ENCODE measurements around the gene SMARCE1. TPM values are rescaled to one million over a fixed set of nuclear protein-coding genes. Genes with fewer than 3 reads are reported as not detected.
"Not testable (repeated sequence)": the region's sequence is repeated elsewhere in the genome, so short reads cannot be mapped to it uniquely, and the experiment has no call there.

Gene SMARCE1
- polyA plus RNA-seq, 1 donor from 2014 or later, result 248 TPM

DNA sequence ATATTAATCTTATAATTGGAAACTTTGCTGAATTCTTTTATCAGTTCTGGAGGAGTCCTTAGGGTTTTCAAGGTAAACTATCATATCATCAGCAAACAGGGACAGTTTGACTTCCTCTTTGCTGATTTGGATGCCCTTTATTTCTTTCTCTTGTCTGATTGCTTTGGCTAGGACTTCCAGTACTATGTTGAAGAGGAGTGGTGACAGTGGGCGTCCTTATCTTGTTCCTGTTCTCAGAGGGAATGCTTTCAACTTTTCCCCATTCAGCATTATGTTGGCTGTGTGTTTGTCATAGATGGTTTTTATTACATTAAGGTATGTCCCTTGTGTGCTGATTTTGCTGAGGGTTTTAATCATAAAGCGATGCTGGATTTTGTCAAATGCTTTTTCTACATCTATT is 62.7 kb downstream of the SMARCE1 start:
- not testable (repeated sequence) for H3K27ac ChIP-seq (ENCODE audit: low read length); H3K79me2 ChIP-seq (replicated peaks; ENCODE audit: insufficient read depth, low read length); H3F3A ChIP-seq (ENCODE audit: insufficient read depth, low read length, poor library complexity, severe bottlenecking); H4K20me1 ChIP-seq (ENCODE audit: insufficient read depth); H3K9ac ChIP-seq (ENCODE audit: low read length); H3K9me2 ChIP-seq (ENCODE audit: insufficient read depth, low read length); H2AFZ ChIP-seq (ENCODE audit: low read depth, low read length); H3K4me2 ChIP-seq (ENCODE audit: low read length); H3K4me3 ChIP-seq (ENCODE audit: low read length); H3K36me3 ChIP-seq (ENCODE audit: insufficient read depth, low read length); H3K9me3 ChIP-seq (ENCODE audit: low read length); H3K27me3 ChIP-seq (ENCODE audit: insufficient read depth, low read depth, low read length)

DNA sequence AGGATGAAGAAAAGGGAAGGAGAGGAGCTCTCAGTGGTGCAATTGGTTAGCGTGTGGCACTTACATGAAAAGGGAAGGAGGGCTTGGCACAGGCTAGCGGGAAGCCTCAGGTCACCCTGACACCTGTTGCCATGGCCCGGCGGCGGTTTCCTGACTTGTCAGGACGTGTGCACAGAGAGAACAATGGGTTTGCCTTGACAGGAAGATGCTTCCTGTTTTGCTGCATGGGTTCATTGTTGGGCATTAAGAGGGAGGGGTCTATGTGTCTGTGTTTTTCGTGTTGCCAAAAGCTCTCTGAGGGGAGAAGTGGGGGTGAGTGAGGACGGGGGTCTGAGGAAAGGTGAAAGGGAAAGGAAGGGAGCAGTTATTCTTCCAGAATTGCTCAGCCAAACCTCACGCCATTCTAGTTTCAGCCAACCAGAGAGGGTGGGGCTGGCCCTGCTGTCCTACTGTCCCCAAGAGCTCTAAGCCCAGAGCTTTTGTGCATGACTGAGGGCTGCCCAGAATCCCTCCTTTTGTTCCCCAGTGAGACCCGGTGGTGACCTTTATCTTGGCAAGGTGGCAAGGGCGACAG is 65.2 kb downstream of the SMARCE1 start:
- Histone ChIP-seq H3K9me2 (ENCODE audit: insufficient read depth, low read length) (no peaks in the 10 kb centered on the region), H2AFZ (ENCODE audit: low read depth, low read length) (no peak overlapping the region), H3K27ac (ENCODE audit: low read length) (no peak overlapping the region)

DNA sequence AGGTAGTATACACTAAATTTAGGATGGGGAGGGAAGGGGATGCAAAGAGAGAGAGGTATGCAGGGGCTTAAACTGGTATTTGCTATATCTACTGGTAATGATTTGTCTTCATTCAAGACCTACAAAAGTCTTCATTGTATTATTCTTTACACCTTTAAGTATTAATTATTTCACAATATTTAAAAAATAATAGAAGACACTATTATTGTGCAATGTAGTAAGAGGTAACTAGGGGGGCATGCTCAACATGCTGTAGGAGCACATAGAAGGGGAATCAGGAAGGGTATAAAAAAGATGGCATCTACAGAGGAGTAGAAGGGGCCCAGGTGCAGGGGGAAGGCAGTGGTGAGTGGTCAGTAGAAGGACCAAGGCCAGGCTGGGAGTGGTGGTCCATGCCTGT is 67.5 kb downstream of the SMARCE1 start:
- no peaks in the 10 kb centered on the region for H3K36me3 ChIP-seq (ENCODE audit: insufficient read depth, low read length)
- no peak overlapping the region for H2AFZ ChIP-seq (ENCODE audit: low read depth, low read length)
- no peaks in the 10 kb centered on the region for H3K9me2 ChIP-seq (ENCODE audit: insufficient read depth, low read length)
- no peak for TF ChIP-seq POLR2AphosphoS5 (IDR thresholded peaks at IDR 0.05)
- TF ChIP-seq, protein P1, sequence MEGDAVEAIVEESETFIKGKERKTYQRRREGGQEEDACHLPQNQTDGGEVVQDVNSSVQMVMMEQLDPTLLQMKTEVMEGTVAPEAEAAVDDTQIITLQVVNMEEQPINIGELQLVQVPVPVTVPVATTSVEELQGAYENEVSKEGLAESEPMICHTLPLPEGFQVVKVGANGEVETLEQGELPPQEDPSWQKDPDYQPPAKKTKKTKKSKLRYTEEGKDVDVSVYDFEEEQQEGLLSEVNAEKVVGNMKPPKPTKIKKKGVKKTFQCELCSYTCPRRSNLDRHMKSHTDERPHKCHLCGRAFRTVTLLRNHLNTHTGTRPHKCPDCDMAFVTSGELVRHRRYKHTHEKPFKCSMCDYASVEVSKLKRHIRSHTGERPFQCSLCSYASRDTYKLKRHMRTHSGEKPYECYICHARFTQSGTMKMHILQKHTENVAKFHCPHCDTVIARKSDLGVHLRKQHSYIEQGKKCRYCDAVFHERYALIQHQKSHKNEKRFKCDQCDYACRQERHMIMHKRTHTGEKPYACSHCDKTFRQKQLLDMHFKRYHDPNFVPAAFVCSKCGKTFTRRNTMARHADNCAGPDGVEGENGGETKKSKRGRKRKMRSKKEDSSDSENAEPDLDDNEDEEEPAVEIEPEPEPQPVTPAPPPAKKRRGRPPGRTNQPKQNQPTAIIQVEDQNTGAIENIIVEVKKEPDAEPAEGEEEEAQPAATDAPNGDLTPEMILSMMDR (IDR thresholded peaks at IDR 0.05; ENCODE audit: poor library complexity, severe bottlenecking), result no peak
- H3K9me3 ChIP-seq (ENCODE audit: low read length), result no peaks in the 10 kb centered on the region
- H3K9ac ChIP-seq (ENCODE audit: low read length), result no peak overlapping the region
- H3K27me3 ChIP-seq (ENCODE audit: insufficient read depth, low read depth, low read length), result no peaks in the 10 kb centered on the region
- H3K79me2 ChIP-seq (replicated peaks; ENCODE audit: insufficient read depth, low read length), result no peaks in the 10 kb centered on the region
- no peaks in the 10 kb centered on the region for H3F3A ChIP-seq (ENCODE audit: insufficient read depth, low read length, poor library complexity, severe bottlenecking)
- H3K4me3 ChIP-seq (ENCODE audit: low read length), result no peak overlapping the region
- no peaks in the 10 kb centered on the region for H4K20me1 ChIP-seq (ENCODE audit: insufficient read depth)
- H3K4me2 ChIP-seq (ENCODE audit: low read length), result no peak overlapping the region
- no peak overlapping the region for H3K27ac ChIP-seq (ENCODE audit: low read length)

More for the DNA sequence above, 65.2 kb downstream of the SMARCE1 start:
- Histone ChIP-seq H4K20me1 (ENCODE audit: insufficient read depth) (no peaks in the 10 kb centered on the region), H3K4me3 (ENCODE audit: low read length) (no peak overlapping the region), H3F3A (ENCODE audit: insufficient read depth, low read length, poor library complexity, severe bottlenecking) (no peaks in the 10 kb centered on the region), H3K79me2 (replicated peaks; ENCODE audit: insufficient read depth, low read length) (no peaks in the 10 kb centered on the region), H3K4me2 (ENCODE audit: low read length) (no peak overlapping the region), H3K36me3 (ENCODE audit: insufficient read depth, low read length) (no peaks in the 10 kb centered on the region), H3K9ac (ENCODE audit: low read length) (no peak overlapping the region), H3K9me3 (ENCODE audit: low read length) (no peaks in the 10 kb centered on the region), H3K27me3 (ENCODE audit: insufficient read depth, low read depth, low read length) (no peaks in the 10 kb centered on the region)
- TF ChIP-seq TAF1 (IDR thresholded peaks at IDR 0.05; ENCODE audit: low read depth), result no peak
- TF ChIP-seq POLR2AphosphoS5 (IDR thresholded peaks at IDR 0.05), result no peak
- no peak for TF ChIP-seq RAD21 (conservative IDR thresholded peaks at IDR 0.05)
- no peak for TF ChIP-seq EP300 (conservative IDR thresholded peaks at IDR 0.05; ENCODE audit: poor library complexity, severe bottlenecking)
- TF ChIP-seq MXI1 (conservative IDR thresholded peaks at IDR 0.05; ENCODE audit: poor library complexity, severe bottlenecking), result no peak
- TF ChIP-seq, protein P2, sequence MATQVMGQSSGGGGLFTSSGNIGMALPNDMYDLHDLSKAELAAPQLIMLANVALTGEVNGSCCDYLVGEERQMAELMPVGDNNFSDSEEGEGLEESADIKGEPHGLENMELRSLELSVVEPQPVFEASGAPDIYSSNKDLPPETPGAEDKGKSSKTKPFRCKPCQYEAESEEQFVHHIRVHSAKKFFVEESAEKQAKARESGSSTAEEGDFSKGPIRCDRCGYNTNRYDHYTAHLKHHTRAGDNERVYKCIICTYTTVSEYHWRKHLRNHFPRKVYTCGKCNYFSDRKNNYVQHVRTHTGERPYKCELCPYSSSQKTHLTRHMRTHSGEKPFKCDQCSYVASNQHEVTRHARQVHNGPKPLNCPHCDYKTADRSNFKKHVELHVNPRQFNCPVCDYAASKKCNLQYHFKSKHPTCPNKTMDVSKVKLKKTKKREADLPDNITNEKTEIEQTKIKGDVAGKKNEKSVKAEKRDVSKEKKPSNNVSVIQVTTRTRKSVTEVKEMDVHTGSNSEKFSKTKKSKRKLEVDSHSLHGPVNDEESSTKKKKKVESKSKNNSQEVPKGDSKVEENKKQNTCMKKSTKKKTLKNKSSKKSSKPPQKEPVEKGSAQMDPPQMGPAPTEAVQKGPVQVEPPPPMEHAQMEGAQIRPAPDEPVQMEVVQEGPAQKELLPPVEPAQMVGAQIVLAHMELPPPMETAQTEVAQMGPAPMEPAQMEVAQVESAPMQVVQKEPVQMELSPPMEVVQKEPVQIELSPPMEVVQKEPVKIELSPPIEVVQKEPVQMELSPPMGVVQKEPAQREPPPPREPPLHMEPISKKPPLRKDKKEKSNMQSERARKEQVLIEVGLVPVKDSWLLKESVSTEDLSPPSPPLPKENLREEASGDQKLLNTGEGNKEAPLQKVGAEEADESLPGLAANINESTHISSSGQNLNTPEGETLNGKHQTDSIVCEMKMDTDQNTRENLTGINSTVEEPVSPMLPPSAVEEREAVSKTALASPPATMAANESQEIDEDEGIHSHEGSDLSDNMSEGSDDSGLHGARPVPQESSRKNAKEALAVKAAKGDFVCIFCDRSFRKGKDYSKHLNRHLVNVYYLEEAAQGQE (IDR thresholded peaks at IDR 0.05; ENCODE audit: borderline replicate concordance), result no peak
- TF ChIP-seq, protein P1 (IDR thresholded peaks at IDR 0.05; ENCODE audit: poor library complexity, severe bottlenecking), result no peak
- TF ChIP-seq EZH2 (IDR thresholded peaks at IDR 0.05; ENCODE audit: borderline replicate concordance, insufficient read depth, low read length, poor library complexity, severe bottlenecking), result no peak
- no peak for TF ChIP-seq SMC3 (conservative IDR thresholded peaks at IDR 0.05; ENCODE audit: poor library complexity)
